Measurements from ENCODE around the gene KRT3.
"Not testable (repeated sequence)": the region's sequence is repeated elsewhere in the genome, so short reads cannot be mapped to it uniquely, and the experiment has no call there.

Gene KRT3

DNA sequence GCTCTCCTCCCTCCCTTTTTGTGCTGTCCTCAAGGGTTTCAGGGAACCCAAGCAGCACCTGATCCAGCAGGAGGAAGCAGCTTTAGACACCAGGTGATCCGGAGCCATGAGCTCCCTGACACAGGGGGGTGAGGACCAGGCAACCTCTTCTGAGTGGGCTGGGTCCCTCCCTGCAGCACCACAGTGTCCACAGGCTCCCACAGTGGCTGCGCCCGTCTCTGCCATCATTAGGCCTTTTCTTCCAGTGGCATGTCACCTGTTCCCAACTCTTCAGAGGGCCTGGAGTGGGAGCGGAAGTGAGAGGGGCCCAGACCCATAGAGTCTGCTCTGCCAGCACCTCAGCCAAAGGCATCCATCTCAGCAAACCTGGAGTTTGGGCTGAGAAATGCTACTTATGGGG lies 18.4 kb downstream of the KRT3 start:
- no peak for DNase-seq

DNA sequence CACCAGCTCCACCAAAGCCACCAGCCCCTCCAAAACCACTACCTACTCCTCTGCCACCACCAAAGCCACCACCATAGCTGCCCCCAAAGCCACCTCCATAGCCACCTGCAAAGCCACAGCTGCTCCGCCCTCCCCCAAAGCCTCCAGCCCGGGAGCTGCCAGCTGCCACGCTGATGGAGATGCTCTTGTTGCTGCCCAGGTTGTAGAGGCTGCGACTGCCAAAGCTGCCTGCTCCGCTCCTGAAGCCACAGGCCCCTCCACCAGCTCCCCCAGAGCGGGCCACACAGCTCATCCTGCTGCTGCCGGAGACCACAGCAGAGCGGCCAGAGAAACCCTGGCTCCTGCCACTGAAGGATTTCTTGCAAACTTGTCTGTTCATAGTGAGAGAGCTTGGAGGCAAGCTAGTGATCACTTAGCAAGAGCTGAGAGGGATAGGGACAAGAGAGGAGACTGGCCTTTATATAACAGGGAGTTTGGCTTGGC lies 19.0 kb downstream of the KRT3 start, which contains the start of gene KRT76:
KRT76 (minus strand) TSS at position 433 of the 483 bp plus-strand sequence; CDS start at position 379, 54 bp downstream.
- no peak for DNase-seq

GRCh38 chr12:52776435-52776834 lies 19.5 kb downstream of the KRT3 start:
- DNase-seq: no peak

- no peak for DNase-seq
These were observed 21.2 kb downstream of the KRT3 start for GRCh38 chr12:52774629-52775250.

GRCh38 chr12:52772772-52773171 lies 23.1 kb downstream of the KRT3 start:
- no peak for DNase-seq

GRCh38 chr12:52772188-52772587 lies 23.7 kb downstream of the KRT3 start:
- DNase-seq: no peak

- no peak for DNase-seq
These were observed 24.4 kb downstream of the KRT3 start for GRCh38 chr12:52771505-52771904.

DNA sequence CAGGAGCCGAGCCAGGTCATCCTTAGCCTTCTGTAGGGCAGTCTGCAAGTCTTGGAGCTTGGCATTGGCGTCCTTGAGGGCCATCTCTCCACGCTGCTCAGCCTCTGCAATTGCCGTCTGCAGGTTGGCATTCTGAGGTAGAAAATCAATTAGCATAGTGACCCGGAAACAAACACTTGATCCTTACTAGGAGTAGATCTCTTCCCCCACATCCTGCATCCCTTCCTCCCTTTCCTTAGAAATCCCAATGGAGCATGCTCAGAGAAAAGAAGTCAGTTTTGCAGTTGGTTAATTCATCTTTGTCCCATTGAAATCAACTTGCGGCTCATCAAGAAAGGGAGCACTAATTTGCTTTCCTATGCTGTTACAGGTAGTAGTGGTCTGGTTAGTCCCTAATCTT lies 24.8 kb downstream of the KRT3 start:
- no peak for DNase-seq

DNA sequence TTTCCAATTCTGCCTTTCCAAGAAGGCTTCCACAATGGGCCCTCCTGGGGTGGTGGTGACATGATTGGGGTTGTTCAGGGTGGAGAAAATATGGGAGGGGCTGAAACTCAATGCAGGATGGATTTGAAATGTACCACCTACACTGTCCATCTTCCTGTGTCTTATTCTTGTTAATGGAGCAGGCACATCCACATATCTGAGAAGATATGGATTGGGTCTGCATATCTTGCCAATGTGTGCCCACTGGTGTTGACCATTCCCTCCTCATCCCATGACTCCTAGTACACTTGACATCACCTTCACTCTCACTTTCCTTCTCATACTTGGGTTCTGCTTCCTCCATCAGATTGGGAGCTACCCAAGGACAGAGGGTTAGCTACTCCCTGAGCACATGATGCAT lies 26.0 kb downstream of the KRT3 start:
- no peak for DNase-seq

GRCh38 chr12:52769354-52769753 lies 26.6 kb downstream of the KRT3 start:
- DNase-seq: no peak

- DNase-seq: no peak
These were observed 27.3 kb downstream of the KRT3 start for GRCh38 chr12:52768479-52769200.

DNA sequence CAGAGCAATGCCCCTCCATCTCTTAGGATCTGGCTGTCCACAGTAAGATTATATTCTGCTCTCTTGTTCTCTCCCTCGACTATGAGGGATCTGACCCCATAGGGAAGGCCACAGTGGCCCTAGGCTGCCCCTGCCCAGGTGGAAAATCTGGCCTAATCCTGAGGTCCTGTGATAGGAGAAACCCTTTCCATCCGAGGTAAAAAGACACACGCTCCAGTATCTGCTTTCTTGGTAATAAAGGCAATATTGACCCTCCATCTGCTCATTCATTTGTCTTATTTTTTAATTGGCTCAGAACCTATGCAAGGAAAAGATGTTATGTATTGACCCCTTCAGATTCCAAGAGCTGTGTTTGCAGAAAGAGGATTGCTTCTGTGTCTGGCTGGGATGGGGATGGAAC lies 28.5 kb downstream of the KRT3 start:
- no peak for DNase-seq

DNA sequence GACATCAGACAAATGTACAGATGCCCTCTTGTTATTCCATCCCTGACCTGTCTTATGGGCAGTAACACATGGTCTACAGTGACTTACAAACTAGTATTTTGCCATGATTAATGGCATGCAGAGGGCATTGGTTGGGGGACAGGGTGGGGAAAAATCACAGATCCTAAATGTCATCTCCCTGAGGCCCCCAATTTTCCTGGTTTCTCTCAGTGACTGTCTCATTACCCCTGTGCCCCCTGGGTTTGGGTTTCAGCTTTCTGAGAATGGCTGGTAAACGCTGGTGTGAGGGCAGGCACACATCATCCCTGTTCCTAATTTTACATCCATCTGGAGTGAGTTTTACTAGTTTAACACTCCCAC lies 28.9 kb downstream of the KRT3 start:
- DNase-seq: no peak

DNA sequence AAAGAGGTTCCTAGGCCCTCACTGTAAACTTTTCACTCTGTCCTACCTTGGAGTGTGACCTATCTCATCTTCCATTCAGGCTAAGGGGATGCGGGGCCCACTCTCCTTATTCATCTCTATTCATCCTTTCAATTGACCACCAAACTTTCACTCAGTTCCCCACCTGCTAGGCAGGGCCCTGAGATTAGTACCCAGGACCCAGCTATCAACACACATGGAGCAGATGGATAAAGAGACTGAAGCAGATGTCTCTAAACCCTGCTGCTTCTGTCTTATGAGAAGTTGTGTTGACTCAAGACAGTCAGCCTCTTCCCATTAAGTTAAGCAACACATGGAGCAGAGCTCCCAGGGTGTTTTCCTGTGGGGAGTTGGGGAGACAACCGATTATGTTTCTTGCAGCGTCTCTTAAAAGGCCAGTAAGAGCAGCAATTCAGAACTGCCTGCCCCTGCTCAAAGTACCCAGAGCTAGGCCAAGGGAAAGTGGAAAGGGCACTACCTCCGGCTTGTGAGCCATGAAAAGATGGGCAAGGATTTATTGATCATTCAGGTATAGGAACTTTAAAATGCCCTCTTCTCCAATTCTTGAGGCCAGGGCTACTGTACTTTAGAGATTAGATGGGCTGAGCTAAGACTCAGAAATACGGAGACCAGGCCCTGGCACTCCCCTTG lies 29.4 kb downstream of the KRT3 start:
- DNase-seq: no peak

DNA sequence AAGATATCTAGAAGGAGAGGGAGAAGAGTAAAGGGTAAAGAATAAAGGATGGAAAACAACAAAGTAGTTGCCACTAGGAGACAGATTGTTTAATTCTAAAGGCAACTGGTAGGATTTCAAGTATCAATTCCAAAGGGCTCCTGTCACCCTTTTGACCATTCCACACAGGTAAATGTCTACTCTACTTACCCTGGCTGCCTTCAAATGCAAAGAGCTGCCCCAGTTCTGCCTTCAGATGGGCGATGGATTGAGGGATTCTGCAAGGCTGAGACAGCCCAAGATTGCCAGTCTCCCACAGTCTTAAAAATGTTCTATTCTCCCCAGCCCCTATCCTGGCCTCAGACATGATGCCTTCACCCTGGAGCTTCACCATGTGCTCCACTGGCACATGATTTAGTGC lies 30.2 kb downstream of the KRT3 start:
- no peak for DNase-seq

DNA sequence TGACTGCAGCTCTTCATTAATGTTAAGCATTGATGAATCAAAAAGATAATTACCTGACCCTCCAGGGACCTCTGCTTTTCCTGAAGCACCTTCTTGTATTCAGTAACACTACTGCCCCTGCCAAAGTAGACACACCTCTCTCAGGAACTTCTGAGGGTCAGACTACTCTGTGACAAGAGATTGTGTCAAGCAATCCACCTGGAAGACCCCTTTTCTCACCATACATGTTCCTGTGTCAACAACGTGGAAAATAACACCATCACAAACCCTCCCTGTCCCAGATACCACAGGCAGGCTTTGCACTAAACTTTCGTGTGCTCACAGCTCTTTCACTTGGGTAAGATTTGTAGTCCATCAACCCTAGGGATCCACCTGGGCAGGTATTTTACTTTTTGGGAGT lies 31.9 kb downstream of the KRT3 start:
- DNase-seq: no peak

DNA sequence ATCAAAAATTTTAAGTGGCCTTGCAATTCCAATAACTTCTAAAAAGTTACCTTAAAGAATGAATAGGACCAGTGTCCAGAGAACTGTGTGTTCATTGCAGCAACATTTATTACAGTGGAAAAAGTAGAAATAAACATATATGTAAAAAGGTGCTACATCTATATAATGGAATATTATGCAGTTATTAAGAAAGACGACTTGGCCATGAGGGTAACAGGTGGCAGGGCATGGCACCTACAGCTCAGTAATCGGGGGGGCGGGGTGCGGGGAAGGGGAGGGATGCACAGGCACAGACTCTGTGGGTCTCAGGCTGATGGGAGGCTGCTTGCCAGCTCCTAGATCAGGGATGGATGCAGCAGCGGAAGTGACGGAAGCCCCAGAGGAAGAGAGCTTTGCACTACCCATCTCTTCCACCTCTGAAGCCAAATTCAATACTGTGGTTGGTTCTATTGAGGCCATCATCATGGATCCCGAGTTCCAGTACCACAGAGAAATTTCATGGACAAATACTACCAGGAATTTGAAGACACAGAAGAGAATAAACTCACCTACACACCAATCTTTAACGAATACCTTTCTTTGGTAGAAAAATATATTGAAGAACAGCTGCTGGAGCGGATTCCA lies 32.8 kb downstream of the KRT3 start:
- no peak for DNase-seq

- DNase-seq: no peak
These were observed 34.1 kb downstream of the KRT3 start for GRCh38 chr12:52761802-52762201.

GRCh38 chr12:52761218-52761617 lies 34.7 kb downstream of the KRT3 start:
- not testable (repeated sequence) for DNase-seq

- no peak for DNase-seq
These were observed 35.3 kb downstream of the KRT3 start for GRCh38 chr12:52760623-52761022.

GRCh38 chr12:52759695-52760094 lies 36.2 kb downstream of the KRT3 start:
- DNase-seq: no peak

- DNase-seq: no peak
These were observed 36.7 kb downstream of the KRT3 start for GRCh38 chr12:52759218-52759617.

- no peak for DNase-seq
These were observed 38.3 kb downstream of the KRT3 start for GRCh38 chr12:52757449-52758176.
